Coronary artery (tissue), 2 donors: ENCODE measurements around the gene GALNT17.
"Not testable (repeated sequence)": the region's sequence is repeated elsewhere in the genome, so short reads cannot be mapped to it uniquely, and the experiment has no call there.

Source experiments
- DNase-seq: peaks from one replicate; pipeline ENCODE4 v3.0.0-alpha.2; 2017; ENCODE audit warnings: low spot score
- H3K27ac ChIP-seq, 2 donors: fragments of 200-600 bp; sonication (generic); one replicate each; pipeline ENCODE4 v1.5.1; 2016 to 2019
- H3K4me3 ChIP-seq: fragments of 200-600 bp; sonication (generic); 2 replicates; pipeline ENCODE4 v1.5.1; 2016; ENCODE audit warnings: mild to moderate bottlenecking, moderate library complexity
- TF ChIP-seq, protein P1 (sequence below): fragments of 200-600 bp; sonication (generic); IDR thresholded peaks from one replicate; pipeline ENCODE4 v1.5.1; 2019; ENCODE audit warnings: antibody characterized with exemption

Gene GALNT17

DNA sequence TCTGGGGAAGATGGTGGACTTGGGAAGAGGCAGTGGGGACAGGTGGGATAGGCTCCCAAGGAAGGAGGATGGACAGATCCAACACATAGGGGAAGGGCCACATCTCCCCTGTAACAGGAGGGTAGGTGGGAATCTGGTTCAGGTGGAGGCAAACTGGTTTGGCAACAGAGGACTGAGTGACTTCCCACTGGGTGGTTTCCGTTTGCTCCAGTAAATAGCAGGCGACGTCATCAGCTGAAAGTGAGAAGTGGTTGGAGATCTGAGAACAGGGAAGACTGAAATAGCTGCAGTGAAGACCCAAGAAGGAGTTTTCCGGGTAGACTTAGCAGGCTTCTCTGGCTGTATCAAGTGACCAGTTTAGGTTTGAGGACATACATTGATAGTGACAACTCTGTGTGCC is 504.4 kb downstream of the GALNT17 start:
- Histone ChIP-seq H3K4me3 (no peak overlapping the region), H3K27ac (no peak overlapping the region)
- DNase-seq, result no peak
- TF ChIP-seq, protein P1, sequence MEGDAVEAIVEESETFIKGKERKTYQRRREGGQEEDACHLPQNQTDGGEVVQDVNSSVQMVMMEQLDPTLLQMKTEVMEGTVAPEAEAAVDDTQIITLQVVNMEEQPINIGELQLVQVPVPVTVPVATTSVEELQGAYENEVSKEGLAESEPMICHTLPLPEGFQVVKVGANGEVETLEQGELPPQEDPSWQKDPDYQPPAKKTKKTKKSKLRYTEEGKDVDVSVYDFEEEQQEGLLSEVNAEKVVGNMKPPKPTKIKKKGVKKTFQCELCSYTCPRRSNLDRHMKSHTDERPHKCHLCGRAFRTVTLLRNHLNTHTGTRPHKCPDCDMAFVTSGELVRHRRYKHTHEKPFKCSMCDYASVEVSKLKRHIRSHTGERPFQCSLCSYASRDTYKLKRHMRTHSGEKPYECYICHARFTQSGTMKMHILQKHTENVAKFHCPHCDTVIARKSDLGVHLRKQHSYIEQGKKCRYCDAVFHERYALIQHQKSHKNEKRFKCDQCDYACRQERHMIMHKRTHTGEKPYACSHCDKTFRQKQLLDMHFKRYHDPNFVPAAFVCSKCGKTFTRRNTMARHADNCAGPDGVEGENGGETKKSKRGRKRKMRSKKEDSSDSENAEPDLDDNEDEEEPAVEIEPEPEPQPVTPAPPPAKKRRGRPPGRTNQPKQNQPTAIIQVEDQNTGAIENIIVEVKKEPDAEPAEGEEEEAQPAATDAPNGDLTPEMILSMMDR, result no peak

DNA sequence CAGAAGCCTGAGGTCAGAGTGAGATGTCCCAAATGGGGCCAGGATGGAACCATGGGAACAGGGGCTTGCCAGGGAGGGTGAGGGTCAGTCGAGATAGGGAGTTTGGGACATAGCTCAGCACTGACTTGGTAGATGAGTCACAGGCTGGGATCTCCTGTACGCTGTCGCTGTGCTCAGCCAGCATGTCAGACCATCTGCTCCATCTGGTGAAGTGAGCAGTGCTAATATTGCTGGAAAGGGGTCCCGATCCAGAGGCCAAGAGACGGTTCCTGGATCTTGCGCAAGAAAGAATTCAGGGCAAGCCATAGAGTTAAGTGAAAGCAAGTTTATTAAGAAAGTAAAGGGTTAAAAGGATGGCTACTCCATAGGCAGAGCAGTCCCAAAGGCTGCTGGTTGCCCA is 505.6 kb downstream of the GALNT17 start:
- H3K4me3 ChIP-seq, result no peak overlapping the region
- no peak for DNase-seq
- TF ChIP-seq, protein P1, result no peak
- no peak overlapping the region for H3K27ac ChIP-seq

DNA sequence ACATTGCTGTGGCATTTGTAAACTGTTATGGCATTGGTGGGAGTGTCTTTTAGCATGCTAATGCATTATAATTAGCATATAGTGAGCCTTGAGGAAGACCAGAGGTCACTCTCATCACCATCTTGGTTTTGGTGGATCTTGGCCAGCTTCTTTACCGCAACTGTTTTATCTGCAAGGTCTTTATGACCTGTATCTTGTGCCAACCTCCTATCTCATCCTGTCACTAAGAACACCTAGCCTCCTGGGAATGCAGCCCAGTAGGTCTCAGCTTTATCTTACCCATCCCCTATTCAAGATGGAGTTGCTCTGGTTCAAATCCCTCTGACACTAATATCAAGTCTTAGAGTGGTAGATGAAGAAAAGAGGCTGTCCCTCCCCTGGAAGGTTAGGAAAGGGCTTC is 506.2 kb downstream of the GALNT17 start:
- TF ChIP-seq, protein P1, result no peak
- Histone ChIP-seq H3K4me3 (no peak overlapping the region), H3K27ac (no peak overlapping the region)
- no peak for DNase-seq

DNA sequence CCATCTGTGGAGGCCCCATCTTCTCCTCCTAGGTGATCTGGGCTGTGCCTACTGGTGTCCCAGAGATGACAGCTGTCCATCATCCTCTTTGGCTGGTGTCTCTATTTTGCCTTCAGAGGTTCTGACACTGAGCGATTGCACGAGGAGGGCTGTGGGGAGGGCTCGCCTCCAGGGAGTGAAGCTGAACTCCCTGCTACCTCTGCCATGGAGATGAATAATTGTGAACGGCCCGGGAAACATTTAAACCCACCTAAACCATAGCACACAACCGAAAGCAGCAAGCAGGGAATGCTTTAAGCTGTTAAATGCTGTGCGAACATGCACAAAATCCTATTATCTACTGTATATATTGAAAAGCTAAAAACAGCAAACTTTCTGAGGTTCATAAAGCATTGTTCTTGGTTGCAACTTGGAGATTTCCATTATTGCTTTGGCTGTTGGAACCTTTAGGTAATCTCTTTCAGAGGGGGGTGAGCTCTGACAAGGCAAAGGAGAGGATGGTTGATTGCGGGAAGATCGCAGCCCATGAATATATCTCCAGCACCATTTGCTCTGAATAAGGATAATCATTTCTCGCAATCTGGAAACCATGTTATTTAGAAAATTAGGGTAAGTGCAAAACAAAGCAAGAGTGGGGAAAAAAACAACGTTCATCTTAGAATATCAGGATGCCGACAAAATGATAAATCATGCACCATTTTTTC is 507.6 kb downstream of the GALNT17 start:
- no peak overlapping the region for H3K27ac ChIP-seq
- TF ChIP-seq, protein P1, result no peak
- no peak overlapping the region for H3K4me3 ChIP-seq
- DNase-seq, result no peak

DNA sequence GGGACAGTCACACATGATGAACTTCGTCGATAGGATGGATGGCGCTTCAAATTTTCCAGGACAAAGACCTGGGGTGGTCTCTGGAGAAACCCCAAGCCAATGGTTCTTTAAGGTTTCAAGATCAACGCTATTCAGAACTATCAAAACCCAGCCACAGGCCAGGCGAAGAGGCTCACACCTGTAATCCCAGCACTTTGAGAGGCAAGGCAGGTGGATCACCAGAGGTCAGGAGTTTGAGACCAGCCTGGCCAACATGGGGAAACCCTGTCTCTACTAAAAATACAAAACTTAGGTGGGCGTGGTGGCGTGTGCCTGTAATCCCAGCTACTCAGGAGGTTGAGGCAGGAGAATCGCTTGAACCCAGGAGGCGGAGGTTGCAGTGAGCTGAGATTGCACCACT is 511.1 kb downstream of the GALNT17 start:
- H3K27ac ChIP-seq, H3K4me3 ChIP-seq, DNase-seq: not testable (repeated sequence)

DNA sequence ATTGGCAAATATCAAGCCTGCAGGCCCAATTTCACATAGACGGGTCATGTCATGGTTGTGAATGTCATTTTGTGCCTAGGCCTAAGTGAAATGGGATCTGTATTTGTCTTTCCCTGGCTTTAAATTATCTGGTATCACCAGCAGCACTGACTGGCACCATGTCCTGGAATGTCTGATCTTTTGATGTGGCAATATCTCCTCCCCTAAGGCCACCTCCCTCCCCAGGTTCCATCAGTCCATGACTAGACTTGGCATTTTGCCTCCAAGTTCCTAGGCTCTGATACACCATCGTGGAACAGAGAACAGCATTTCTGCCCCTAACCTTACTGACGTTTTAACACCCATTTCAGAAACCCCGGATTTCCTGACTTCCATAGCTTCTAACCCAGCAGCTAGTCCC is 513.9 kb downstream of the GALNT17 start:
- Histone ChIP-seq H3K4me3 (no peak overlapping the region), H3K27ac (no peak overlapping the region)
- no peak for DNase-seq
- TF ChIP-seq, protein P1, result no peak

DNA sequence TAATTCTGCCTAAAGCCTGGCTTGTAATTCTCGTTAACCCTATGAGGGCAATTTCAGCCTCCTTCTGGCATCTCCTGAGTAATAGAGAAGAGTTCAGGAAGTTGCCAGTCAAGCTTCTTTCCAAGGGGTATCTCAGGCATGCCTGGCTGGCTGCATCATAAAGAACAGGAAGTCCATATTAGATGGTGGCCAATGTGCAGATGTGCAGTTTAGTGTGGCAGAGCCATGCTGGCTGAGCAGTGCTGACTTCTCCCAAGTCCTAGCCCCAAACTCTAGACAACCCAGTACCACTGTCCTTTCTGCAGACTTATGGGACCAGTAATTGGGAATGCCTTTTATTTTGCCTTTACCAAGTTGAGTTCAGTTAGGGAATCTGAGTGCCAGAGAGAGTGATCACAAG is 517.9 kb downstream of the GALNT17 start:
- Histone ChIP-seq H3K4me3 (no peak overlapping the region), H3K27ac (no peak overlapping the region)
- DNase-seq, result no peak
- TF ChIP-seq, protein P1, result no peak
